ENCODE measurements around the gene B3GNT7.

DNA sequence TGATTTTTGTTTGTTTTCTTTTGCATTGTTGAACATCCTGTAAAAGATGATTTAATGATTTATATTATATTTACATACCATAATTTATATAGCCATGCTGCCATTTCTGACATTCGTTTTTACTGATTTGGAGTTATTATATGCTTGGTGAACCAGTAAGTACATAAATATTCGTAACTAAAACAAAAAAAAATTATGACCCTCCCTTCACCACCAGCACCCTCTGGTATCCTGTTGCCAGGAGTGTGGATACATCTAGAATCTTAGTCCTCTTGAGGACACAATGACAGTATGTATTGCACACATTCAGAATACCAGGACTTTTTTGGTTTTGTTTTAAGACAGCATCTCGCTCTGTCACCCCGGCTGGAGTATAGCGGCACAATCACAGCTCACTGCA, 43.9 kb upstream of the B3GNT7 start:
- TF ChIP-seq, protein P1, sequence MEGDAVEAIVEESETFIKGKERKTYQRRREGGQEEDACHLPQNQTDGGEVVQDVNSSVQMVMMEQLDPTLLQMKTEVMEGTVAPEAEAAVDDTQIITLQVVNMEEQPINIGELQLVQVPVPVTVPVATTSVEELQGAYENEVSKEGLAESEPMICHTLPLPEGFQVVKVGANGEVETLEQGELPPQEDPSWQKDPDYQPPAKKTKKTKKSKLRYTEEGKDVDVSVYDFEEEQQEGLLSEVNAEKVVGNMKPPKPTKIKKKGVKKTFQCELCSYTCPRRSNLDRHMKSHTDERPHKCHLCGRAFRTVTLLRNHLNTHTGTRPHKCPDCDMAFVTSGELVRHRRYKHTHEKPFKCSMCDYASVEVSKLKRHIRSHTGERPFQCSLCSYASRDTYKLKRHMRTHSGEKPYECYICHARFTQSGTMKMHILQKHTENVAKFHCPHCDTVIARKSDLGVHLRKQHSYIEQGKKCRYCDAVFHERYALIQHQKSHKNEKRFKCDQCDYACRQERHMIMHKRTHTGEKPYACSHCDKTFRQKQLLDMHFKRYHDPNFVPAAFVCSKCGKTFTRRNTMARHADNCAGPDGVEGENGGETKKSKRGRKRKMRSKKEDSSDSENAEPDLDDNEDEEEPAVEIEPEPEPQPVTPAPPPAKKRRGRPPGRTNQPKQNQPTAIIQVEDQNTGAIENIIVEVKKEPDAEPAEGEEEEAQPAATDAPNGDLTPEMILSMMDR (conservative IDR thresholded peaks at IDR 0.05): no peak
- TF ChIP-seq ZFX (IDR thresholded peaks at IDR 0.05): no peak
